CD14-positive monocyte (primary cell): Measurements from ENCODE around the gene ZMAT3. TPM values are rescaled to one million over a fixed set of nuclear protein-coding genes. Genes with fewer than 3 reads are reported as not detected.

Source experiments
- DNase-seq, 3 donors: peaks; one replicate each; pipeline ENCODE4 v3.0.0-alpha.2; 2011 to 2022
- H2AFZ ChIP-seq: 2 replicates; pipeline ENCODE4 v1.6.0; 2012; ENCODE audit warnings: mild to moderate bottlenecking, low read depth, low read length, inconsistent platforms; ENCODE audit not compliant: insufficient read depth, poor library complexity, severe bottlenecking
- H3K27ac ChIP-seq, 2 donors: 1 replicate in 1 of 2; 2 replicates in 1 of 2; pipeline ENCODE4 v1.5.1; 2012 to 2013; ENCODE audit warnings: low read length in 2 of 2, control low read depth in 1 of 2, inconsistent platforms in 1 of 2, low read depth in 1 of 2, mild to moderate bottlenecking in 1 of 2
- H3K27me3 ChIP-seq, 2 donors: one replicate each; pipeline versions ENCODE4 v1.6.0 to v1.6.1; 2011 to 2013; ENCODE audit warnings: low read length in 2 of 2; ENCODE audit not compliant: control insufficient read depth in 2 of 2, insufficient read depth in 2 of 2
- H3K36me3 ChIP-seq, 2 donors: replicated peaks in 1 of 2; 1 replicate in 1 of 2; 2 replicates in 1 of 2; pipeline versions ENCODE4 v1.5.1 to v1.6.1; 2012 to 2013; ENCODE audit warnings: low read length in 2 of 2, control low read depth in 1 of 2, inconsistent platforms in 1 of 2, mild to moderate bottlenecking in 1 of 2; ENCODE audit not compliant: insufficient read depth in 2 of 2, control insufficient read depth in 1 of 2
- H3K4me1 ChIP-seq, 2 donors: 1 replicate in 1 of 2; 2 replicates in 1 of 2; pipeline versions ENCODE4 v1.5.1 to v1.6.1; 2012 to 2013; ENCODE audit warnings: low read length in 2 of 2, control low read depth in 1 of 2, inconsistent platforms in 1 of 2, mild to moderate bottlenecking in 1 of 2, moderate library complexity in 1 of 2; ENCODE audit not compliant: insufficient read depth in 2 of 2, control insufficient read depth in 1 of 2
- H3K4me2 ChIP-seq: replicated peaks from 2 replicates; pipeline ENCODE3; 2012; ENCODE audit warnings: low read length, moderate library complexity, mild to moderate bottlenecking; ENCODE audit not compliant: poor library complexity, severe bottlenecking; ENCODE audit errors: extremely low read depth
- H3K4me3 ChIP-seq, 3 experiments: fragments of 200-600 bp in 1 of 3; sonication (generic) in 1 of 3; replicated peaks in 1 of 3; 1 replicate in 2 of 3; 2 replicates in 1 of 3; pipeline ENCODE4 v1.5.1; 2011 to 2013; ENCODE audit warnings: low read length in 3 of 3, mild to moderate bottlenecking in 3 of 3, control low read depth in 2 of 3, low read depth in 2 of 3, inconsistent platforms in 1 of 3, moderate library complexity in 1 of 3
- H3K79me2 ChIP-seq: 2 replicates; pipeline ENCODE4 v1.6.0; 2012; ENCODE audit warnings: mild to moderate bottlenecking, control low read depth, inconsistent platforms, low read length, moderate library complexity; ENCODE audit not compliant: insufficient read depth
- H3K9ac ChIP-seq: 2 replicates; pipeline ENCODE4 v1.6.0; 2017; ENCODE audit warnings: low read length, mild to moderate bottlenecking; ENCODE audit not compliant: insufficient read depth, poor library complexity, severe bottlenecking
- H3K9me3 ChIP-seq, 2 donors: replicated peaks in 1 of 2; 1 replicate in 1 of 2; 2 replicates in 1 of 2; pipeline versions ENCODE4 v1.5.1 to v1.6.1; 2012 to 2013; ENCODE audit warnings: low read length in 2 of 2, control low read depth in 1 of 2; ENCODE audit not compliant: control insufficient read depth in 1 of 2, insufficient read depth in 1 of 2
- H4K20me1 ChIP-seq: 2 replicates; pipeline ENCODE4 v1.6.0; 2012; ENCODE audit warnings: mild to moderate bottlenecking, low read length, control low read depth, moderate library complexity; ENCODE audit not compliant: insufficient read depth
- H3K27ac Mint-ChIP-seq, 7 donors: one replicate each; pipeline ENCODE4 v1.8.0; 2020; ENCODE audit warnings: mild to moderate bottlenecking in 7 of 7, mixed read lengths in 7 of 7, moderate library complexity in 6 of 7, inconsistent platforms in 2 of 7
- H3K27me3 Mint-ChIP-seq, 3 donors: one replicate each; pipeline ENCODE4 v1.8.0; 2021 to 2022; ENCODE audit warnings: low read depth in 3 of 3, mild to moderate bottlenecking in 3 of 3, mixed read lengths in 3 of 3, moderate library complexity in 3 of 3, inconsistent platforms in 1 of 3
- H3K36me3 Mint-ChIP-seq, 2 donors: one replicate each; pipeline ENCODE4 v1.8.0; 2020; ENCODE audit warnings: mixed read lengths in 2 of 2, inconsistent platforms in 1 of 2, mild to moderate bottlenecking in 1 of 2
- H3K4me1 Mint-ChIP-seq: one replicate; pipeline ENCODE4 v1.8.0; 2020; ENCODE audit warnings: mild to moderate bottlenecking, mixed read lengths
- H3K4me3 Mint-ChIP-seq, 2 donors: one replicate each; pipeline ENCODE4 v1.8.0; 2020; ENCODE audit warnings: mild to moderate bottlenecking in 2 of 2, mixed read lengths in 2 of 2, moderate library complexity in 1 of 2
- H3K9me3 Mint-ChIP-seq, 7 donors: one replicate each; pipeline ENCODE4 v1.8.0; 2020 to 2022; ENCODE audit warnings: mixed read lengths in 7 of 7, mild to moderate bottlenecking in 6 of 7, moderate library complexity in 6 of 7, inconsistent platforms in 2 of 7
- WGBS: methylation state at CpG from one replicate; pipeline ENCODE4 v1.1.5; 2013; ENCODE audit warnings: missing lambda C conversion rate; ENCODE audit not compliant: insufficient coverage; 5-methylcytosine and 5-hydroxymethylcytosine counted together
- intact Hi-C, 2 donors: fragments of 100-400 bp; cut with micrococcal nuclease; formaldehyde crosslinking; loops; one replicate each; pipeline versions ENCODE4 v1.15.0 to v1.15.1; 2023
- polyA plus RNA-seq, 3 donors: library from polyadenylated mRNA; depleted of rRNA in 1 of 3; unstranded in 2 of 3; stranded (reverse) in 1 of 3; fragments of 300-500 nt in 2 of 3; fragments of >200 nt in 1 of 3; fragmentation: Illumina TruSeq in 2 of 3; gene quantifications; 1 replicate in 2 of 3; 2 replicates in 1 of 3; pipeline ENCODE4 v1.2.3, GENCODE V29; 2012 to 2021
- TF ChIP-seq, protein P1 (sequence below): fragments of 200-600 bp; IDR thresholded peaks from one replicate; pipeline ENCODE4 v1.8.0; 2022; ENCODE audit warnings: antibody characterized with exemption, mild to moderate bottlenecking

The ZMAT3 gene
- polyA plus RNA-seq, 3 donors, result 3.9 to 9.9 (median 7.9) TPM

DNA sequence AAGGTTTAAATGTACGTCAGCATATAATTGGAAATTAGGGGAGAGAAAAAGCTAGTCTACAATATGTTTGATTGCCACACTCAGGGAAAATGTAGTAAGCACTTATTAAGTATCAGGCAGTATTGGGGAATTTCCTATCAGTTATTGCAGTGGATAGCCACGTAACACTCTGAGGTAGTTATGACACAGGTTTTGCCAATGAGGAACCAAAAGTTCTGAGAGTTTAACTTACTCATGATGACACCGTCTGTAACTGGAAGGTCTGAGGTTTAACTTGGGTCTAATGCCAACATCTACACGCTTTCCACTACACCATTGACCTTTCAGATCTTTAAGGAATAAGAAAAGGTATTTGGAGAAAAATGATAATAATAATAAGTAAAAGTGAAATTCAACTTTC lies 89.5 kb downstream of the ZMAT3 start:
- H3K4me1 ChIP-seq, result no peaks in the 10 kb centered on the region
- no peak overlapping the region for H3K4me2 ChIP-seq
- H3K36me3 Mint-ChIP-seq, result no peaks in the 10 kb centered on the region
- H3K4me3 Mint-ChIP-seq, result no peak overlapping the region
- H3K9me3 ChIP-seq, result peaks cover 0 to 5% of the 10 kb centered on the region in 2 donors
- H3K27me3 Mint-ChIP-seq, result no peaks in the 10 kb centered on the region
- H3K27me3 ChIP-seq, result no peaks in the 10 kb centered on the region
- H3K27ac Mint-ChIP-seq, result no peak overlapping the region
- H3K79me2 ChIP-seq, result no peaks in the 10 kb centered on the region
- no peak overlapping the region for H3K4me3 ChIP-seq
- peaks cover 4% of the 10 kb centered on the region for H3K4me1 Mint-ChIP-seq
- no peak overlapping the region for H3K9ac ChIP-seq
- intact Hi-C loops, result no loop called here
- no peaks in the 10 kb centered on the region for H4K20me1 ChIP-seq
- H3K9me3 Mint-ChIP-seq, result peaks cover 2 to 15% (median 6%) of the 10 kb centered on the region in 7 donors
- no peak overlapping the region for H2AFZ ChIP-seq
- TF ChIP-seq, protein P1, sequence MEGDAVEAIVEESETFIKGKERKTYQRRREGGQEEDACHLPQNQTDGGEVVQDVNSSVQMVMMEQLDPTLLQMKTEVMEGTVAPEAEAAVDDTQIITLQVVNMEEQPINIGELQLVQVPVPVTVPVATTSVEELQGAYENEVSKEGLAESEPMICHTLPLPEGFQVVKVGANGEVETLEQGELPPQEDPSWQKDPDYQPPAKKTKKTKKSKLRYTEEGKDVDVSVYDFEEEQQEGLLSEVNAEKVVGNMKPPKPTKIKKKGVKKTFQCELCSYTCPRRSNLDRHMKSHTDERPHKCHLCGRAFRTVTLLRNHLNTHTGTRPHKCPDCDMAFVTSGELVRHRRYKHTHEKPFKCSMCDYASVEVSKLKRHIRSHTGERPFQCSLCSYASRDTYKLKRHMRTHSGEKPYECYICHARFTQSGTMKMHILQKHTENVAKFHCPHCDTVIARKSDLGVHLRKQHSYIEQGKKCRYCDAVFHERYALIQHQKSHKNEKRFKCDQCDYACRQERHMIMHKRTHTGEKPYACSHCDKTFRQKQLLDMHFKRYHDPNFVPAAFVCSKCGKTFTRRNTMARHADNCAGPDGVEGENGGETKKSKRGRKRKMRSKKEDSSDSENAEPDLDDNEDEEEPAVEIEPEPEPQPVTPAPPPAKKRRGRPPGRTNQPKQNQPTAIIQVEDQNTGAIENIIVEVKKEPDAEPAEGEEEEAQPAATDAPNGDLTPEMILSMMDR, result no peak
- WGBS, result 100% methylated on average over 1 of the region's 4 CpGs
- peak in 2 of 3 donors; percentile 2 to 51 for DNase-seq
- no peaks in the 10 kb centered on the region for H3K36me3 ChIP-seq
- no peak overlapping the region for H3K27ac ChIP-seq

DNA sequence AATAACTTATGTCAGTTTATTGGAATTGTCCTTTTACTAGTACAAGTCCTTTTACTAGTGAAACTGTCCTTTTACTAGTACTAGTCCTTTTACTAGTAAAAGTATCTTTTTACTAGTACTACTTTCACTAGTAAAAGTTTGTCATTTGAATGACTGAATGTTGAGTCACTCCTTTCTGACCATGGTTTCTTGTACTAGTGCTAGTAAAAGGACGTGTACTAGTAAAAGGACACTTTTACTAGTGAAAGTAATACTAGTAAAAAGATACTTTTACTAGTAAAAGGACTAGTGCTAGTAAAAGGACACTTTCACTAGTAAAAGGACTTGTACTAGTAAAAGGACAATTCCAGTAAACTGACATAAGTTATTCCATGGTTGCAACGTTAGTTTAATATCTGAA lies 96.3 kb downstream of the ZMAT3 start:
- H4K20me1 ChIP-seq, result no peaks in the 10 kb centered on the region
- peaks cover 0 to 15% (median 9%) of the 10 kb centered on the region in 7 donors for H3K9me3 Mint-ChIP-seq
- no peaks in the 10 kb centered on the region for H3K4me1 ChIP-seq
- DNase-seq, result no peak
- H3K27ac Mint-ChIP-seq, result no peak overlapping the region
- intact Hi-C loops, result no loop called here
- H3K4me1 Mint-ChIP-seq, result no peaks in the 10 kb centered on the region
- H3K36me3 Mint-ChIP-seq, result no peaks in the 10 kb centered on the region
- H3K27ac ChIP-seq, result no peak overlapping the region
- no peak overlapping the region for H3K4me3 Mint-ChIP-seq
- no CpG with 5 or more reads among the region's 2 CpGs for WGBS
- no peak overlapping the region for H3K4me2 ChIP-seq
- H3K79me2 ChIP-seq, result no peaks in the 10 kb centered on the region
- no peak overlapping the region for H3K4me3 ChIP-seq
- no peak overlapping the region for H2AFZ ChIP-seq
- H3K27me3 ChIP-seq, result no peaks in the 10 kb centered on the region
- TF ChIP-seq, protein P1, result no peak
- no peaks in the 10 kb centered on the region for H3K36me3 ChIP-seq
- no peak overlapping the region for H3K9ac ChIP-seq
- peaks cover 3 to 5% of the 10 kb centered on the region in 2 donors for H3K9me3 ChIP-seq
- H3K27me3 Mint-ChIP-seq, result no peaks in the 10 kb centered on the region
